Measurements from ENCODE around the gene TCF7. TPM values are rescaled to one million over a fixed set of nuclear protein-coding genes. Genes with fewer than 3 reads are reported as not detected.

TCF7 gene
- total RNA-seq (ENCODE audit: low replicate concordance): 6.2 and 11.7 TPM in 2 replicates
- long read RNA-seq, partial matches to known transcripts: 0 of 4 reads
- long read RNA-seq, other reads (novel, unspliced or antisense): 4 of 4 reads

GRCh38 chr5:134113902-134114875, at the start of gene TCF7:
TSS of gene TCF7 (plus strand) at chr5:134114681. CDS start at chr5:134114907, 226 bp downstream.
- Mint-ChIP-seq H3K4me1 (ENCODE audit: unreplicated experiment) (no peaks in the 10 kb centered on the region), H3K4me3 (peak within 1 kb of the TSS; percentile 90), H3K36me3 (peaks cover 4% of the 10 kb centered on the region), H3K27ac (no peak within 1 kb of the TSS), H3K27me3 (peaks cover 39% of the 10 kb centered on the region), H3K9me3 (no peaks in the 10 kb centered on the region)
- no peak for TF ChIP-seq CTCF (conservative IDR thresholded peaks at IDR 0.05)
- DNase-seq (ENCODE audit: extremely low spot score, unreplicated experiment): peak; percentile 89

GRCh38 chr5:134069553-134069952, 44.9 kb upstream of the TCF7 start:
- Mint-ChIP-seq H3K27me3 (peaks cover 3% of the 10 kb centered on the region), H3K36me3 (no peaks in the 10 kb centered on the region), H3K4me1 (ENCODE audit: unreplicated experiment) (peaks cover 17% of the 10 kb centered on the region), H3K4me3 (no peak overlapping the region), H3K27ac (no peak overlapping the region), H3K9me3 (no peaks in the 10 kb centered on the region)
- no peak for DNase-seq (ENCODE audit: extremely low spot score, unreplicated experiment)
- TF ChIP-seq CTCF (conservative IDR thresholded peaks at IDR 0.05): no peak

GRCh38 chr5:134070725-134071613, 43.5 kb upstream of the TCF7 start:
- H3K4me1 Mint-ChIP-seq (ENCODE audit: unreplicated experiment): peaks cover 17% of the 10 kb centered on the region
- H3K4me3 Mint-ChIP-seq: peak overlapping the region; percentile 80
- no peak for TF ChIP-seq CTCF (conservative IDR thresholded peaks at IDR 0.05)

GRCh38 chr5:134071614-134072207, 42.8 kb upstream of the TCF7 start:
- no peak for TF ChIP-seq CTCF (conservative IDR thresholded peaks at IDR 0.05)
- Mint-ChIP-seq H3K27me3 (peaks cover 6% of the 10 kb centered on the region), H3K4me1 (ENCODE audit: unreplicated experiment) (peaks cover 17% of the 10 kb centered on the region), H3K9me3 (no peaks in the 10 kb centered on the region), H3K4me3 (peak overlapping the region; percentile 80), H3K27ac (no peak overlapping the region), H3K36me3 (peaks cover 5% of the 10 kb centered on the region)
- no peak for DNase-seq (ENCODE audit: extremely low spot score, unreplicated experiment)

More at GRCh38 chr5:134070725-134071613, 43.5 kb upstream of the TCF7 start:
- Mint-ChIP-seq H3K36me3 (peaks cover 5% of the 10 kb centered on the region), H3K27me3 (peaks cover 6% of the 10 kb centered on the region), H3K9me3 (no peaks in the 10 kb centered on the region), H3K27ac (no peak overlapping the region)
- DNase-seq (ENCODE audit: extremely low spot score, unreplicated experiment): no peak
